ENCODE results near the gene YBX2.

The YBX2 gene

DNA sequence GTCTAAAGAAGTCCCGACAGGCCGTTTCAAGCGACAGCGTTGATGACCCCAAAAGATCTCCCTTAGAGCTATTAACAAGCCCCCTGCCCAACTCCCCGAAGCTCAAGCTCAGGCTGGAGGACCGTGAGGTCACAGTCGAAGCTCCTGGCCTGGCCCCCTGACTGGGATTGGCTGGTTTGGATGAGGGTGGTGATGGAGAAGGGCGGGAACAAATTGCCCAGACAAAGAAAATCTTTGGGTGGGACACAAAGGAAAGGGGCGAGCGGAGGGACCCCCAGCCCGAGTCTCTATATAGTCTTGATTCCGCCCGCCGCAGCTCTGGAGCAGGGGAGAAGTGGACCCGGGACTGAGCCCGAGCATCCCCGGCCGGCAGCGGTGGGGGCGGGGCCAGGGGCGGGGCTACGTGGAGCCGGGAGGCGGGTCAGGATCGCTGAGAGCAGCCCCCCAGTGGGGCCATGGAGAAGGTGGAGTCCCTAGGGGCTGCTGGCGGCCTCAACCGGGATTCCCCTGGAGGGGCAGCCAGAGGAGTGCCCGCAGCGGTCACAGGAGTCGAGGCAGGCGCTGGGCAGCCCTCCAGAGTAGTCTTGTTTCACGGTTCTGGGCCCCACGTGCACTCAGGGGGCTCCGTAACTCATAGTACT, 35.7 kb upstream of the YBX2 start (continued):
- TF ChIP-seq, protein P1, sequence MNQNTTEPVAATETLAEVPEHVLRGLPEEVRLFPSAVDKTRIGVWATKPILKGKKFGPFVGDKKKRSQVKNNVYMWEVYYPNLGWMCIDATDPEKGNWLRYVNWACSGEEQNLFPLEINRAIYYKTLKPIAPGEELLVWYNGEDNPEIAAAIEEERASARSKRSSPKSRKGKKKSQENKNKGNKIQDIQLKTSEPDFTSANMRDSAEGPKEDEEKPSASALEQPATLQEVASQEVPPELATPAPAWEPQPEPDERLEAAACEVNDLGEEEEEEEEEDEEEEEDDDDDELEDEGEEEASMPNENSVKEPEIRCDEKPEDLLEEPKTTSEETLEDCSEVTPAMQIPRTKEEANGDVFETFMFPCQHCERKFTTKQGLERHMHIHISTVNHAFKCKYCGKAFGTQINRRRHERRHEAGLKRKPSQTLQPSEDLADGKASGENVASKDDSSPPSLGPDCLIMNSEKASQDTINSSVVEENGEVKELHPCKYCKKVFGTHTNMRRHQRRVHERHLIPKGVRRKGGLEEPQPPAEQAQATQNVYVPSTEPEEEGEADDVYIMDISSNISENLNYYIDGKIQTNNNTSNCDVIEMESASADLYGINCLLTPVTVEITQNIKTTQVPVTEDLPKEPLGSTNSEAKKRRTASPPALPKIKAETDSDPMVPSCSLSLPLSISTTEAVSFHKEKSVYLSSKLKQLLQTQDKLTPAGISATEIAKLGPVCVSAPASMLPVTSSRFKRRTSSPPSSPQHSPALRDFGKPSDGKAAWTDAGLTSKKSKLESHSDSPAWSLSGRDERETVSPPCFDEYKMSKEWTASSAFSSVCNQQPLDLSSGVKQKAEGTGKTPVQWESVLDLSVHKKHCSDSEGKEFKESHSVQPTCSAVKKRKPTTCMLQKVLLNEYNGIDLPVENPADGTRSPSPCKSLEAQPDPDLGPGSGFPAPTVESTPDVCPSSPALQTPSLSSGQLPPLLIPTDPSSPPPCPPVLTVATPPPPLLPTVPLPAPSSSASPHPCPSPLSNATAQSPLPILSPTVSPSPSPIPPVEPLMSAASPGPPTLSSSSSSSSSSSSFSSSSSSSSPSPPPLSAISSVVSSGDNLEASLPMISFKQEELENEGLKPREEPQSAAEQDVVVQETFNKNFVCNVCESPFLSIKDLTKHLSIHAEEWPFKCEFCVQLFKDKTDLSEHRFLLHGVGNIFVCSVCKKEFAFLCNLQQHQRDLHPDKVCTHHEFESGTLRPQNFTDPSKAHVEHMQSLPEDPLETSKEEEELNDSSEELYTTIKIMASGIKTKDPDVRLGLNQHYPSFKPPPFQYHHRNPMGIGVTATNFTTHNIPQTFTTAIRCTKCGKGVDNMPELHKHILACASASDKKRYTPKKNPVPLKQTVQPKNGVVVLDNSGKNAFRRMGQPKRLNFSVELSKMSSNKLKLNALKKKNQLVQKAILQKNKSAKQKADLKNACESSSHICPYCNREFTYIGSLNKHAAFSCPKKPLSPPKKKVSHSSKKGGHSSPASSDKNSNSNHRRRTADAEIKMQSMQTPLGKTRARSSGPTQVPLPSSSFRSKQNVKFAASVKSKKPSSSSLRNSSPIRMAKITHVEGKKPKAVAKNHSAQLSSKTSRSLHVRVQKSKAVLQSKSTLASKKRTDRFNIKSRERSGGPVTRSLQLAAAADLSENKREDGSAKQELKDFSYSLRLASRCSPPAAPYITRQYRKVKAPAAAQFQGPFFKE (tag by site-specific recombination; IDR thresholded peaks at IDR 0.05; ENCODE audit: borderline replicate concordance): no peak
- TF ChIP-seq ZNF621 (tag by site-specific recombination; IDR thresholded peaks at IDR 0.05) (no peak), ZNF530 (tag by site-specific recombination; IDR thresholded peaks at IDR 0.05; ENCODE audit: low read depth) (no peak), ZNF664 (tag by site-specific recombination; IDR thresholded peaks at IDR 0.05) (no peak), SALL2 (tag by site-specific recombination; IDR thresholded peaks at IDR 0.05; ENCODE audit: borderline replicate concordance) (no peak), ZNF585B (tag by site-specific recombination; IDR thresholded peaks at IDR 0.05) (no peak), ZBTB8A (tag by site-specific recombination; IDR thresholded peaks at IDR 0.05) (no peak), ZFP3 (tag by site-specific recombination; IDR thresholded peaks at IDR 0.05; ENCODE audit: low read depth) (no peak), ZNF501 (tag by site-specific recombination; IDR thresholded peaks at IDR 0.05) (no peak), ZNF335 (tag by site-specific recombination; conservative IDR thresholded peaks at IDR 0.05) (peak; percentile 84), SP2 (tag by site-specific recombination; IDR thresholded peaks at IDR 0.05) (peak; percentile 73), ZNF394 (tag by site-specific recombination; IDR thresholded peaks at IDR 0.05; ENCODE audit: borderline replicate concordance) (no peak), FEZF1 (tag by site-specific recombination; IDR thresholded peaks at IDR 0.05) (no peak), GLIS1 (tag by site-specific recombination; IDR thresholded peaks at IDR 0.05) (peak; percentile 85), SP3 (tag by site-specific recombination; IDR thresholded peaks at IDR 0.05) (peak; percentile 4; the same call in 1 of the 2 replicates), ZNF10 (tag by site-specific recombination; IDR thresholded peaks at IDR 0.05) (no peak), ZBTB17 (tag by site-specific recombination; IDR thresholded peaks at IDR 0.05) (no peak), ZNF747 (tag by site-specific recombination; IDR thresholded peaks at IDR 0.05) (no peak), ZBTB21 (tag by site-specific recombination; IDR thresholded peaks at IDR 0.05) (no peak; the same call in 1 of the 2 replicates), ZFP69B (tag by site-specific recombination; IDR thresholded peaks at IDR 0.05) (peak; percentile 47; the same call in 1 of the 2 replicates), ZXDB (tag by site-specific recombination; IDR thresholded peaks at IDR 0.05) (no peak), ZSCAN30 (tag by site-specific recombination; IDR thresholded peaks at IDR 0.05) (no peak), ZNF626 (tag by site-specific recombination; IDR thresholded peaks at IDR 0.05) (no peak)
- TF ChIP-seq, protein P2, sequence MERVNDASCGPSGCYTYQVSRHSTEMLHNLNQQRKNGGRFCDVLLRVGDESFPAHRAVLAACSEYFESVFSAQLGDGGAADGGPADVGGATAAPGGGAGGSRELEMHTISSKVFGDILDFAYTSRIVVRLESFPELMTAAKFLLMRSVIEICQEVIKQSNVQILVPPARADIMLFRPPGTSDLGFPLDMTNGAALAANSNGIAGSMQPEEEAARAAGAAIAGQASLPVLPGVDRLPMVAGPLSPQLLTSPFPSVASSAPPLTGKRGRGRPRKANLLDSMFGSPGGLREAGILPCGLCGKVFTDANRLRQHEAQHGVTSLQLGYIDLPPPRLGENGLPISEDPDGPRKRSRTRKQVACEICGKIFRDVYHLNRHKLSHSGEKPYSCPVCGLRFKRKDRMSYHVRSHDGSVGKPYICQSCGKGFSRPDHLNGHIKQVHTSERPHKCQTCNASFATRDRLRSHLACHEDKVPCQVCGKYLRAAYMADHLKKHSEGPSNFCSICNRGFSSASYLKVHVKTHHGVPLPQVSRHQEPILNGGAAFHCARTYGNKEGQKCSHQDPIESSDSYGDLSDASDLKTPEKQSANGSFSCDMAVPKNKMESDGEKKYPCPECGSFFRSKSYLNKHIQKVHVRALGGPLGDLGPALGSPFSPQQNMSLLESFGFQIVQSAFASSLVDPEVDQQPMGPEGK (tag by site-specific recombination; IDR thresholded peaks at IDR 0.05): peak; percentile 72
- TF ChIP-seq, protein P3, sequence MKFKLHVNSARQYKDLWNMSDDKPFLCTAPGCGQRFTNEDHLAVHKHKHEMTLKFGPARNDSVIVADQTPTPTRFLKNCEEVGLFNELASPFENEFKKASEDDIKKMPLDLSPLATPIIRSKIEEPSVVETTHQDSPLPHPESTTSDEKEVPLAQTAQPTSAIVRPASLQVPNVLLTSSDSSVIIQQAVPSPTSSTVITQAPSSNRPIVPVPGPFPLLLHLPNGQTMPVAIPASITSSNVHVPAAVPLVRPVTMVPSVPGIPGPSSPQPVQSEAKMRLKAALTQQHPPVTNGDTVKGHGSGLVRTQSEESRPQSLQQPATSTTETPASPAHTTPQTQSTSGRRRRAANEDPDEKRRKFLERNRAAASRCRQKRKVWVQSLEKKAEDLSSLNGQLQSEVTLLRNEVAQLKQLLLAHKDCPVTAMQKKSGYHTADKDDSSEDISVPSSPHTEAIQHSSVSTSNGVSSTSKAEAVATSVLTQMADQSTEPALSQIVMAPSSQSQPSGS (tag by site-specific recombination; IDR thresholded peaks at IDR 0.05; ENCODE audit: low read depth): no peak

Measured in HEK293 (cell line).